LNCaP clone FGC (cell line): ENCODE measurements around the gene TSHZ2.
"Not testable (repeated sequence)": the region's sequence is repeated elsewhere in the genome, so short reads cannot be mapped to it uniquely, and the experiment has no call there.

Experiments used
- DNase-seq: peaks from one replicate; pipeline ENCODE4 v3.0.0-alpha.2; 2011; ENCODE audit warnings: low read depth
- H3K4me3 ChIP-seq: 2 replicates; pipeline ENCODE4 v1.5.1; 2011; ENCODE audit warnings: mild to moderate bottlenecking, low read depth, low read length, control low read depth
- CTCF ChIP-seq: IDR thresholded peaks from 2 replicates; pipeline ENCODE4 v1.5.1; 2012; ENCODE audit warnings: mild to moderate bottlenecking; ENCODE audit not compliant: control insufficient read depth, insufficient read depth; ENCODE audit errors: extremely low read depth

TSHZ2 gene

GRCh38 chr20:53360852-53361251 lies 388.7 kb downstream of the TSHZ2 start:
- no peak for TF ChIP-seq CTCF
- no peak for DNase-seq
- H3K4me3 ChIP-seq: no peak overlapping the region

- no peak overlapping the region for H3K4me3 ChIP-seq
- no peak for DNase-seq
- TF ChIP-seq CTCF: no peak
Measured at GRCh38 chr20:53362736-53363135, 390.6 kb downstream of the TSHZ2 start.

GRCh38 chr20:53364646-53365045 lies 392.5 kb downstream of the TSHZ2 start:
- no peak for DNase-seq
- TF ChIP-seq CTCF: no peak
- no peak overlapping the region for H3K4me3 ChIP-seq

GRCh38 chr20:53365076-53365475 lies 392.9 kb downstream of the TSHZ2 start:
- no peak overlapping the region for H3K4me3 ChIP-seq
- DNase-seq: no peak
- no peak for TF ChIP-seq CTCF

GRCh38 chr20:53365539-53366075 lies 393.4 kb downstream of the TSHZ2 start:
- DNase-seq: no peak
- H3K4me3 ChIP-seq: no peak overlapping the region
- no peak for TF ChIP-seq CTCF

GRCh38 chr20:53366928-53367327 lies 394.8 kb downstream of the TSHZ2 start:
- H3K4me3 ChIP-seq, DNase-seq: not testable (repeated sequence)

GRCh38 chr20:53369871-53370270 lies 397.7 kb downstream of the TSHZ2 start:
- DNase-seq: no peak
- no peak for TF ChIP-seq CTCF
- no peak overlapping the region for H3K4me3 ChIP-seq
